Activated CD8-positive, alpha-beta memory T cell treated with anti-CD3 and anti-CD28 coated beads, Interleukin-2, amount 50 U/mL, for 4 hours (primary cell): ENCODE results near the gene MGRN1.

ENCODE experiments used
- DNase-seq: peaks from one replicate; pipeline ENCODE4 v3.0.0-alpha.2; 2020

MGRN1 gene

DNA sequence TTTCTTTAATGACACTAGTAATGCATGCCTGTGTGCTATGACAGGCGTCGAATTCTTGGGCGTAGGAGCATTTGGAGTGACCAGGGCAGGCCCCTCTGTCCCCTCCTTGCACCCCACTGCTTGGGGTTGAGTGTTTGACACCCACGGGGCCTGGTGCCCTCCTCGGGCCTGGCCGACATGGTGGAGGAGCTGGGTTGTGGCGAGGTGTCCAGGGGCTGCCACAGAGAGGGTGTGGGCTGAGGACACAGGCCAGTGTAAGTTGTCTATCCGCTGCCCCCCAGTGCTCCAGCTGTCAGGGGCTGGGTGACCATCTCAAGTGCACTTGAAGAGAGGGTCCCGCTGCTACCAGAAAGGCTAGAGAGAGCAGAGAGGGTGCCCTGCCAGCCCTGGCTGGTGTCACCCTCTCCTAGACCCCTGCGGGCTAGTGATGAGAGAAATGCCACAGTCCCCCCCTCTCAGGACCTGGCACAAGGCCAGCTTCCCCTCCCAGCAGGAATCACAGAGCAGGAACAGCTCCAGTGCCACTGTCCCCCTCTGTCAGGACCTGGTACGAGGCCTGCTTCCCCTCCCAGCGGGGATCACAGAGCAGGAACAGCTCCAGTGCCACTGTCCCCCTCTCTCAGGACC is 30.5 kb downstream of the MGRN1 start:
- no peak for DNase-seq

DNA sequence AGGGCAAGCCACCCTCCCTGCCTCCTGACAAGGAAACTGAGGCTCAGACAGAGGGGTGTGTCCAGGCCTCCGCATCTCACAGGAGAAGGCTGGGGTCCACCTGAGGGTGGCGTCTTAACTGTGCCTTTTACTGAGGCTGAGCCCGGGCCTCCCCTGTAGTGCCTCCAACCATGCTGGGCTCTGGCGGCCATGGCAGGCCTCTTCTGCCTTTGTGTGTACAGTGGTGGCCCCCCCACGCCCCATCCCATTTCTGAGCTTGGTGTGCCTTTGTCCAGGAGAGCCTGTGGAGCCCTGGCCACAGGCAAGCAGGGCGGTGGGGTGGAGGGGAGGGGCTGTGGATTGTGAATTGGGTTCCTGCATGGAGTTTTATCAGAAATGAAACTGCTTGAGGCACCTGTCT is 31.2 kb downstream of the MGRN1 start:
- DNase-seq = no peak

DNA sequence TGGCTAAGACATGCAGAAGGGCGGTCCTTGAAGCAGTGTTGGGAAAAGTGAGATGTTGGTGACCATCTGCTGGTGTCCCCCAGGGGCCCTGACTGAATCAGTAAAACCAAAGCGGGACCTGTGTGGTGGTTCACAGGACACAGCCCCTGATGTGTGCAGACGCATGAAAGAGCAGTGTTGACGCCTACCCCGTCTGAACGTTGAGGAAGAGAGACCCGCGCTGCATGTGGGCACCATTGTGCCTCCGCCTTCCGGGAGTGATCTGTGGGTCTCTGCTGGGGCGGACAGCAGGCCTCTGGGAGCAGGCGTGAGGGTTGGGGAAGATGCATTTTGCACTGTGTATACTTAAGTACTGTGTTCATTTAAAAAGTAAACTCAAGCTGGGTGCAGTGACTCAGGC is 31.6 kb downstream of the MGRN1 start:
- no peak for DNase-seq

GRCh38 chr16:4656695-4657686 is 32.4 kb downstream of the MGRN1 start:
- DNase-seq = no peak

- DNase-seq = no peak
These were observed 35.0 kb downstream of the MGRN1 start for GRCh38 chr16:4659363-4660353.

DNA sequence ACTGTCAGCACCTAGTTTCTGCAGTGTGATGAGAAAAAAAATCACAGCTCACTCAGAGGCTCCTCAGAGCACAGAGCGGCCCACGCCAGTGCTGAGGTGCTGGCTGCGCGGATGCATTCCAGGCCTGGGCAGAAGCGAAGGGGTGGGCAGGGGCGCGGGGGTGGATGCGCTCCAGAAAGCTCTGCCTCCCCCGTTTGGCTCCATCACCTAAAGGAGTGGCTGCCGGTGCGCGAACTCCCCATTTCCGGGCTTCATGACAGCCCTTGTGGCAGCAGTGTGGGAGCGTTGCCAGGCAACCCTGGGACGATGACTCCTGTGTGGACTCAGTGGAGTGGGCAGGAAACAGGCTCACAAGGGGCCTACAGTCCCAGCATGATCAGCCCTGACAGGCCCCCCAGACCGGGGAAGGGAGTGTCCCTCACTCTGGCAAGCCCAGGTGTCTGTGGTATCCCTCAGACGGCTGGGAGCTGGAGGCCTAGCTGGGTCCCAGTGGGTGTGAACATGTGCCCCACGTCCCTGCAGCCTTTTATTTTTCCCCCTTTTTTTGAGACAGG is 35.9 kb downstream of the MGRN1 start:
- DNase-seq = peak; percentile 87

DNA sequence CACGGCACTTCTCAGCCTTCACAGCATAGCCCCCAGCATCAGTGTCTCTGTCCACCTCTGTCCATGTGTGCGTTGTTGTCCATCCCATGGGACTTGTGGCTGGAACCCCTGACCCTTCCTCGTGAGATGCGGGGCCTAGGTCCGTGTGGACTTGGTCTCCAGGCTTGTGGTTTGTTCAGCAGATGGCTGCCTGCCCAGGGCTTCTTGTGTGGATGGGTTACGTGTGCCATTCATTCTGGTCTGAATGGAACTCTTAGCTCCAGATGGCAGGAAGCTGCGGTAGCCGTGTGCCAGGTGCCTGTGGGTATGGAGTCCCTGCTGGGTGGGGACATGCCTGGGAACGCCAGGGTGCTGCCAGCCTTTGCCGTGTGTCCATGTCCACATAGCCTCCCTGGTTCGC is 37.0 kb downstream of the MGRN1 start:
- DNase-seq = no peak

DNA sequence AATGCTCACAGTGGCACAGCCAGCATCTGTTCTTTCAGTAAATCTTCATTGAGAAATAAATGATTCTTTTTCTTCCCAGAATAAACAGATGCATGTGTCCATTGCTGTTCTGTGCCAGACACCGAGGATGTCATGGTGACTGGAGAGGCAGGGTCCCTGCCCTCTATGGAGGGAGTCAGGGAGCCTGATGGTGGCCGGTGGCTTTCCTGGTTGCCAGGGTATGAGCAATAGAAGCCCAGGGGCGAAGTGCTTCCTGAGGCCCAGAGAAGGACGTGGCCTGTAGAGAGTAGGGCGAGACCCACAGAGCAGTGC is 38.8 kb downstream of the MGRN1 start:
- no peak for DNase-seq

- no peak for DNase-seq
These were observed 39.3 kb downstream of the MGRN1 start for GRCh38 chr16:4663777-4664465.

DNA sequence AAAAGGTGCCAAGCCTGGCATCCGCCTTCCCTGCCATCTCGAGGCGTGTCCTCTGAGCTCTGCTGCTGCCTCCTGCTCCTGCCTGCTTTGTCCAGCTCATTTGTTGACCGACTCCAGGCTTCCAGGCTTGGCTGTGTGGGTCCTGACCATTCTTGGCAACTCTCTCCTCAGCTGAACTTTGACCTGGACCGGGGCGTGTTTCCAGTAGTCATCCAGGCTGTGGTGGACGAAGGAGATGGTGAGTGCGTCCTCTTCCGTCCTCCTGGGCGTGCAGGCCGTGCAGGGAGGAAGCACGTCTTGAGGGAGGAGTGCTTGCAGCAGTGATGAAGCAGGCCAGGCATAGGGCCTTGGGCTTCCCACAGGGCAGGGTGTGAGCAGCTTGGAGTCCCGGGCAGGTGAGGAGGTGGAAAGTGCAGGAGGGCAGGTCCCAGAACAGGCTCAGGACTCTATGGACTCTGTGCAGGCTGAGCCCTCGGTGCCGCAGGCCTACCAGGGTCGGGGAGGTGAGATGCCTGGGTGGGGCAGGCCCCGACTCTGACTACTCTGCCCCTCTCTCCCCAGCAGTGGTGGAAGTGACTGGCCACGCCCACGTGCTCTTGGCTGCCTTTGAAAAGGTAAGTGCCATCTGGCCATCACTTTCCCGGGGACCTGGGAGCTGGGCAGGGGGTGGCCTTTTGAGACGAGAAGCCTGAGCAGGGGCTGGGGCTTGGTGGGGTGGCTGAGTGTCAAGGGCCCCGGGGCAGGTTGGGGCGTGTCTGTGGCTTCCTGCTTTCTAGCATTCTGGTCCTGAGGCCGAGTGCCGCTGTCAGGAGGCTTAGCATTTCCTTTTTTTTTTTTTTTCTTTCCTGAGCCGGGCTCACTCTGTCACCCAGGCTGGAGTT is 40.2 kb downstream of the MGRN1 start:
- peak; percentile 51 for DNase-seq

GRCh38 chr16:4666537-4667202 is 42.0 kb downstream of the MGRN1 start:
- no peak for DNase-seq

GRCh38 chr16:4667203-4667963 is 42.8 kb downstream of the MGRN1 start:
- no peak for DNase-seq

- DNase-seq = no peak
These were observed 43.8 kb downstream of the MGRN1 start for GRCh38 chr16:4668313-4668960.

DNA sequence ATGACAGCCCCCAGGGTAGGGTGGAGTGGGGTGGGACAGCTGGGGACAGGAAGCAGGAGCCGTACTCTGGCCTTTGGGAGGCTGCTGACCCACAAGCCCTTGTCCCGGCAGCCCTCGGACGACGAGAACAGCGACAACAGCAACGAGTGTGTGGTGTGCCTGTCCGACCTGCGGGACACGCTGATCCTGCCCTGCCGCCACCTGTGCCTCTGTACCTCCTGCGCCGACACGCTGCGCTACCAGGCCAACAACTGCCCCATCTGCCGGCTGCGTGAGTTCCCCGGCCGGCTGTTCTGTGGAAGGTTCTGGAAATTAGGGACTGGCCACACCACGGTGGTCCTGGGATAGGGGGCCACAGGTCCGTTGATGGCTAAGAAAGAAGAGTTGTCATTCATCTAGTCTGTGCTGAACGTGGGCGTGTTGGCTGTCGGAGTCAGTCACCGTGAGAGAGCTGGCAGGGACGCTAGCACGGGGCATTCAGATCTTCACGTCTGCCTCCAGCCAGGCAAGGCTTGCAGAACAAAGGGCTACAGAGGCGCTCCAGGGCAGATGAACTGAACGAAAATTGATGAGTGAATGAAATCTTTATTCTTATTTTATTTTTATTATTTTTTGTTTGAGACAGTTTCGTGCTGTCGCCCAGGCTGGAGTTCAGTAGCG is 48.9 kb downstream of the MGRN1 start:
- DNase-seq = no peak

- DNase-seq = no peak
These were observed 50.4 kb downstream of the MGRN1 start for GRCh38 chr16:4674926-4675530.

DNA sequence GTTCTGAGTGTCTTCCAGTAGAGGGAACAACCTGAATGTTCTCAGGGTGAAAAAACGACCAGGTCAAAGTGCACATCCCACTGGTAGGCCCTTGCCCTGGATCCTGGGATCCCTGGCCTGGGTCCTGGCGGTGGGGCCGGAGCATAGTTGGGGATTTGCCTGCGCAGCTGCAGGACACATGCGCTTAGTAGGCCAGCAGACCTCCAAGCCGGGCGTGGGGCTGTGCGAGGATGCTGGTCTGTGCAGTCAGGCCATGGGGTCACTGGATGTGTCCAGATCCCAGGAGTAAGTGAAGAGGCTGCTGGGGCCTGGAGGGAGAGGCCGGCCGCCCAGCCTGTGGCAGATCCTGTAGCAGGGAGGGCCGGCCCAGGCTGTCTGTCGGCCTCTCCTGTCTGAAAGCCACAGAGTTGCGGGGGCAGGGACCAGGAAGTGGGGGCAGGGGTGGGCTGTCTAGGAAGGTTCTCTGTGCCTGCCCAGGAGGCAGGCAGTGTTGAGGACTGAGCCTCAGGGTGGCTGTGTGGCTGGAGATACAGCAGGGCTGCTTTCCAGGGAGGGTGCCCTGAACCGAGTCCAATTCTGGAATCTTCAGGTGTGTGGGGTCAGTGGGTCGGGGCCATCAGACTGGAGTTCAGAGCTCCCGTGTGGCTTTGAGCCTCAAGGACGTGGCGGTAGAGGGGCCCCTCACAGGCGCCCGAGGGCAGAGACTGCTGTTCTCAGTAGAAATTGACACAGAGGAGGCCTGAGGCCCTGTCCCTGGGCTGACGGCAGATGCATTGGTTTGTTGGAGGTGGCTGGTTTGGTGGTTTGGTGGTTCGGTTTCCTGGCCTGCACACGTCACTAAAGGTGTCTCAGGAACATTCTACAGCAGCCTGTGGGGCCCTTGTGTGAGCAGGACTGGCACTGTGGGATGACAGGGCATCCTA is 51.5 kb downstream of the MGRN1 start:
- DNase-seq = peak; percentile 58

DNA sequence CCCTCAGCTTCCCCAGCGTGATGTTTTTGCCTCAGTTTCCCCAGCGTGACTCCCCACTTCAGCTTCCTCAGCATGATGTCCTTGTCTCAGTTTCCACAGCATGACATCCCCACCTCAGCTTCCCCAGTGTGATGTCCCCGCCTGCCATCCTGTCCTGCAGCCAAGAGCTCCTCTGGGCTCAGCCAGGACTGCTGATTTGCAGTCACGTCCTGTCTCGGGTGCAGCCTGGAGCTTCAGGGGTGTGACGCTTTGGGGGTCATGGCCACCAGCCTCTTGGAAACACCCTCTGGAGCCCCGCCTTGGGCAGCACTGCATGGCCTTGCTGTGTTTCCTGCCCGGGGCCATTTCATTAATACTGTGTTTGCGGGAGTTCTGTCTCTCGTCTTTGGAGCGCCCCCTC is 52.2 kb downstream of the MGRN1 start:
- no peak for DNase-seq
